HG03108 (cell line): ENCODE results near the gene SF3B5.
"Not testable (repeated sequence)": the region's sequence is repeated elsewhere in the genome, so short reads cannot be mapped to it uniquely, and the experiment has no call there.

Experiments used
- ATAC-seq: cut with Tn5 transposase; IDR thresholded peaks from one replicate; pipeline ENCODE4 v1.9.1; 2021; ENCODE audit warnings: moderate library complexity; ENCODE audit not compliant: unreplicated experiment

SF3B5 gene

GRCh38 chr6:144106206-144106605 is 10.8 kb upstream of the SF3B5 start:
- ATAC-seq, result no peak

GRCh38 chr6:144104898-144105487 is 9.6 kb upstream of the SF3B5 start:
- ATAC-seq, result peak; percentile 77

- no peak for ATAC-seq
These were observed 9.1 kb upstream of the SF3B5 start for GRCh38 chr6:144104488-144104887.

GRCh38 chr6:144103026-144103563 is 7.7 kb upstream of the SF3B5 start:
- no peak for ATAC-seq

- ATAC-seq, result no peak
These were observed 3.6 kb upstream of the SF3B5 start for GRCh38 chr6:144098993-144099392.

- peak; percentile 0 for ATAC-seq
These were observed 641 bp downstream of the SF3B5 start for GRCh38 chr6:144094731-144095133.

- ATAC-seq, result no peak
These were observed 1.7 kb downstream of the SF3B5 start for GRCh38 chr6:144093658-144094057.

- ATAC-seq, result no peak
These were observed 2.1 kb downstream of the SF3B5 start for GRCh38 chr6:144093236-144093635.

GRCh38 chr6:144090384-144090783 is 5.0 kb downstream of the SF3B5 start:
- ATAC-seq, result no peak

GRCh38 chr6:144087789-144088426 is 7.5 kb downstream of the SF3B5 start:
- no peak for ATAC-seq

GRCh38 chr6:144086959-144087358 is 8.4 kb downstream of the SF3B5 start:
- ATAC-seq, result no peak

- no peak for ATAC-seq
These were observed 12.2 kb downstream of the SF3B5 start for GRCh38 chr6:144083172-144083571.

GRCh38 chr6:144082412-144082811 is 13.0 kb downstream of the SF3B5 start:
- not testable (repeated sequence) for ATAC-seq

GRCh38 chr6:144077871-144078270 is 17.5 kb downstream of the SF3B5 start:
- ATAC-seq, result no peak

- no peak for ATAC-seq
These were observed 19.5 kb downstream of the SF3B5 start for GRCh38 chr6:144075875-144076274.

- no peak for ATAC-seq
These were observed 20.2 kb downstream of the SF3B5 start for GRCh38 chr6:144075187-144075586.

- ATAC-seq, result no peak
These were observed 22.3 kb downstream of the SF3B5 start for GRCh38 chr6:144073024-144073423.

- no peak for ATAC-seq
These were observed 25.9 kb downstream of the SF3B5 start for GRCh38 chr6:144069506-144069905.

- no peak for ATAC-seq
These were observed 26.6 kb downstream of the SF3B5 start for GRCh38 chr6:144068794-144069193.

GRCh38 chr6:144066741-144067484 is 28.5 kb downstream of the SF3B5 start:
- ATAC-seq, result peak; percentile 29

GRCh38 chr6:144066255-144066654 is 29.1 kb downstream of the SF3B5 start:
- ATAC-seq, result no peak

GRCh38 chr6:144065213-144065660 is 30.1 kb downstream of the SF3B5 start:
- ATAC-seq, result no peak
